ENCODE results near the gene ZBTB8A. TPM values are rescaled to one million over a fixed set of nuclear protein-coding genes. Genes with fewer than 3 reads are reported as not detected.
"Not testable (repeated sequence)": the region's sequence is repeated elsewhere in the genome, so short reads cannot be mapped to it uniquely, and the experiment has no call there.

The ZBTB8A gene
- total and polyA plus RNA-seq, 7 donors = 1.8 to 10.8 (median 5.6) TPM

GRCh38 chr1:32635508-32636277 is 96.5 kb downstream of the ZBTB8A start:
- Histone ChIP-seq H3K27me3 (no peaks in the 10 kb centered on the region), H3K27ac (no peak overlapping the region), H3K4me1 (no peaks in the 10 kb centered on the region), H3K4me3 (no peak overlapping the region), H3K9me3 (no peaks in the 10 kb centered on the region), H3K36me3 (peaks cover 0 to 36% (median 4%) of the 10 kb centered on the region in 4 donors)
- 93 to 94% methylated on average over 8 of the region's 8 CpGs for WGBS, 2 donors
- DNase-seq = no peak
- intact Hi-C loops (cut with DNase I) = no loop called here
- TF ChIP-seq POLR2AphosphoS5 (IDR thresholded peaks at IDR 0.05) (no peak), EP300 (IDR thresholded peaks at IDR 0.05) (no peak), POLR2A (IDR thresholded peaks at IDR 0.05) (no peak)
- TF ChIP-seq, protein P1, sequence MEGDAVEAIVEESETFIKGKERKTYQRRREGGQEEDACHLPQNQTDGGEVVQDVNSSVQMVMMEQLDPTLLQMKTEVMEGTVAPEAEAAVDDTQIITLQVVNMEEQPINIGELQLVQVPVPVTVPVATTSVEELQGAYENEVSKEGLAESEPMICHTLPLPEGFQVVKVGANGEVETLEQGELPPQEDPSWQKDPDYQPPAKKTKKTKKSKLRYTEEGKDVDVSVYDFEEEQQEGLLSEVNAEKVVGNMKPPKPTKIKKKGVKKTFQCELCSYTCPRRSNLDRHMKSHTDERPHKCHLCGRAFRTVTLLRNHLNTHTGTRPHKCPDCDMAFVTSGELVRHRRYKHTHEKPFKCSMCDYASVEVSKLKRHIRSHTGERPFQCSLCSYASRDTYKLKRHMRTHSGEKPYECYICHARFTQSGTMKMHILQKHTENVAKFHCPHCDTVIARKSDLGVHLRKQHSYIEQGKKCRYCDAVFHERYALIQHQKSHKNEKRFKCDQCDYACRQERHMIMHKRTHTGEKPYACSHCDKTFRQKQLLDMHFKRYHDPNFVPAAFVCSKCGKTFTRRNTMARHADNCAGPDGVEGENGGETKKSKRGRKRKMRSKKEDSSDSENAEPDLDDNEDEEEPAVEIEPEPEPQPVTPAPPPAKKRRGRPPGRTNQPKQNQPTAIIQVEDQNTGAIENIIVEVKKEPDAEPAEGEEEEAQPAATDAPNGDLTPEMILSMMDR (IDR thresholded peaks at IDR 0.05) = no peak

GRCh38 chr1:32636914-32637645 is 97.9 kb downstream of the ZBTB8A start:
- no peaks in the 10 kb centered on the region for H3K27me3 ChIP-seq
- no peak overlapping the region for H3K4me3 ChIP-seq
- 66 to 82% methylated on average over 16 of the region's 16 CpGs for WGBS, 2 donors
- intact Hi-C loops (cut with DNase I) = no loop called here
- peaks cover 0 to 24% (median 4%) of the 10 kb centered on the region in 4 donors for H3K36me3 ChIP-seq
- TF ChIP-seq POLR2A (IDR thresholded peaks at IDR 0.05) (no peak), EP300 (IDR thresholded peaks at IDR 0.05) (no peak), POLR2AphosphoS5 (IDR thresholded peaks at IDR 0.05) (no peak)
- TF ChIP-seq, protein P1 (IDR thresholded peaks at IDR 0.05) = no peak
- no peak overlapping the region for H3K27ac ChIP-seq
- no peaks in the 10 kb centered on the region for H3K4me1 ChIP-seq
- H3K9me3 ChIP-seq = no peaks in the 10 kb centered on the region
- DNase-seq = no peak

DNA sequence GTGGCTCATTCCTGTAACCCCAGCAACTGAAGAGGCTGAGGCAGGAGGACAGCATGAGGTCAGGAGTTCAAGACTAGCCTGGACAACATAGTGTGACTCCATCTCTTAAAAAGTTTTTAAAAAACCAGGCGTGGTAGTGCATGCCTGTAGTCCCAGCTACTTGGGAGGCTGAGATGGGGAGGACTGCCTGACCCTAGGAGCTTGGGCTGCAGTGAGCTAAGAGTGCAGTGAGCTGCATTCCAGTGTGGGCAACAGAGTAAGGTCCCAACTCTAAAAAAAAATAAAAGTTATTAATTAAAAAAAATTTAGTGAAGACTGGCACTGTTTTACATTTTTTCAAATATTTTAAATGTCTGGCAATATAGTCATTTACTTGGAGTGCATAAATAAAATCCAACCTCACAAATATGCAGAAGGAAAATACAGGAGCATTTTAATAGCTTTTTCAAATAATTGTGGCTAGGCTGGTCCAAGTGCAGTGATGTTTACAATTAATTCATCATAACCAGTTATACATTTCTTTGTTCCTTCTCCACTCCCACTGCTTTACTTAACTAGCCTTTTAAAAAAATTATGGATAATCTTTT is 100.4 kb downstream of the ZBTB8A start:
- H3K9me3 ChIP-seq = no peaks in the 10 kb centered on the region
- intact Hi-C loops (cut with DNase I) = no loop called here

GRCh38 chr1:32642292-32642827 is 103.1 kb downstream of the ZBTB8A start:
- H3K4me1 ChIP-seq, DNase-seq: not testable (repeated sequence)
- 84 to 88% methylated on average over 8 of the region's 8 CpGs for WGBS, 2 donors

More for the DNA sequence above, 100.4 kb downstream of the ZBTB8A start:
- no peaks in the 10 kb centered on the region for H3K36me3 ChIP-seq
- DNase-seq = no peak
- no peaks in the 10 kb centered on the region for H3K27me3 ChIP-seq
- no peak overlapping the region for H3K4me3 ChIP-seq
- H3K4me1 ChIP-seq = no peaks in the 10 kb centered on the region
- no peak overlapping the region for H3K27ac ChIP-seq
- 95 to 97% methylated on average over 1 of the region's 1 CpG for WGBS, 2 donors
- TF ChIP-seq, protein P1 (IDR thresholded peaks at IDR 0.05) = no peak
- no peak for TF ChIP-seq POLR2A (IDR thresholded peaks at IDR 0.05)

GRCh38 chr1:32644426-32644825 is 105.2 kb downstream of the ZBTB8A start:
- WGBS, 2 donors = 39 to 83% methylated on average over 4 of the region's 4 CpGs
- no peaks in the 10 kb centered on the region for H3K27me3 ChIP-seq
- DNase-seq = no peak
- H3K4me3 ChIP-seq = no peak overlapping the region
- intact Hi-C loops (cut with DNase I) = no loop called here
- H3K4me1 ChIP-seq = peaks cover 0 to 24% (median 11%) of the 10 kb centered on the region in 4 donors
- H3K9me3 ChIP-seq = no peaks in the 10 kb centered on the region
- H3K36me3 ChIP-seq = peaks cover 0 to 3% (median 0%) of the 10 kb centered on the region in 4 donors
- no peak overlapping the region for H3K27ac ChIP-seq
- TF ChIP-seq EP300 (IDR thresholded peaks at IDR 0.05) (no peak), POLR2A (IDR thresholded peaks at IDR 0.05) (no peak), POLR2AphosphoS5 (IDR thresholded peaks at IDR 0.05) (no peak)
- TF ChIP-seq, protein P1 (IDR thresholded peaks at IDR 0.05) = no peak

More at GRCh38 chr1:32642292-32642827, 103.1 kb downstream of the ZBTB8A start:
- H3K4me3 ChIP-seq; H3K27me3 ChIP-seq; H3K9me3 ChIP-seq; intact Hi-C loops (cut with DNase I); H3K27ac ChIP-seq; H3K36me3 ChIP-seq: not testable (repeated sequence)
